Measurements from ENCODE around the gene PAEP.

DNA sequence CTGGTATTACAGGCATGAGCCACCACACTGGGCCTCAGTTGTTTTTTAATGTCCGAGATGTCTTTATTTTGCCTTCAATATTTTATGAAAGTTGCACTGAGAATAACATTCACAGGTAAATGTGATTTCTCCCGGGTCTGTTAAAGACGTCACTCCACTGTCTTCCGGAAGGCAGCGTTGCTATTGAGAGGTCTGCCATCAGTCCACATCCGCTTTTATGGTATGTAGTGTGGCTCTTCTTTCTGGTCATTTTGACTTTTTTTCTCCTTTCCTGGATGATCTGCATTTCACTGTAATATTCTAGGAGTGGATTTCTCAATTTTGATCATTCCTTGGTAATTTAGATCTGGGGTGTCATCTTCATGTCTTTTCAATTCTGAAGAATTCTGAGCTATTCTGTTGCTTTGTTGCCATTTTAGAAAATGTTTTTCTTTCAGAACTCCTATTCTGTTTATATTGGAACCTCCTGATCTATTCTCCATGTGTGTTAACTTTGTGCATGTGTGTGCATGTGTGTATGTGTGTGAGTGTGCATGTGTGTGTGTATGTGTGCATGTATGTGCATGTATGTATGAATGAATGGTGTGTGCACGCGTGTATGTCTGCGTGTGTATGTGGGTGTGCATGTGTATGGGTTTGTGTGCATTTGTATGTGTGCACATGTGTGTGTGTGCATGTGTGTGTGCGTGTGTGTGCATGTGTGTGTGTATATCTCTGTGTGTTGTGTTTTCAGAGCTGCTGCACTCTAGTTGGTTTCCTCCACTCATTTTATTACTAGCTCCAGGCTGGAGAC, 42.2 kb upstream of the PAEP start:
- TF ChIP-seq CTCF (conservative IDR thresholded peaks at IDR 0.05) (no peak), ZFX (IDR thresholded peaks at IDR 0.05) (no peak)
